Osteoblast (primary cell): Measurements from ENCODE around the gene SLC12A7. TPM values are rescaled to one million over a fixed set of nuclear protein-coding genes. Genes with fewer than 3 reads are reported as not detected.
A peak's percentile ranks its signal among the peaks of the same experiment; 100 is the strongest.

Source experiments
- DNase-seq: peaks from one replicate; pipeline ENCODE4 v3.0.0; 2011; ENCODE audit warnings: low spot score, mixed read lengths; ENCODE audit not compliant: insufficient read length; ENCODE audit errors: missing footprints
- H2AFZ ChIP-seq: 2 replicates; pipeline ENCODE4 v1.6.0; 2011; ENCODE audit warnings: mild to moderate bottlenecking, low read length
- H3K27ac ChIP-seq: 2 replicates; pipeline ENCODE4 v1.5.1; 2011; ENCODE audit warnings: mild to moderate bottlenecking, low read depth, low read length, moderate library complexity
- H3K27me3 ChIP-seq: 2 replicates; pipeline ENCODE4 v1.6.0; 2012; ENCODE audit warnings: mild to moderate bottlenecking, control low read depth, inconsistent platforms, low read length, moderate library complexity; ENCODE audit not compliant: insufficient read depth
- H3K36me3 ChIP-seq: 2 replicates; pipeline ENCODE4 v1.5.1; 2011; ENCODE audit warnings: mild to moderate bottlenecking, low read length, control low read depth, moderate library complexity; ENCODE audit not compliant: insufficient read depth
- H3K4me1 ChIP-seq: 2 replicates; pipeline ENCODE4 v1.5.1; 2011; ENCODE audit warnings: mild to moderate bottlenecking, low read length, control low read depth, moderate library complexity; ENCODE audit not compliant: insufficient read depth
- H3K4me2 ChIP-seq: 2 replicates; pipeline ENCODE4 v1.6.0; 2011; ENCODE audit warnings: mild to moderate bottlenecking, low read length; ENCODE audit not compliant: insufficient read depth
- H3K4me3 ChIP-seq: fragments of 200-600 bp; sonication (generic); 3 replicates; pipeline ENCODE4 v1.5.1; 2012; ENCODE audit warnings: mild to moderate bottlenecking, low read length, inconsistent platforms; ENCODE audit not compliant: insufficient read depth
- H3K79me2 ChIP-seq: 2 replicates; pipeline ENCODE4 v1.6.0; 2012; ENCODE audit warnings: mild to moderate bottlenecking, low read length, control low read depth, inconsistent platforms; ENCODE audit not compliant: insufficient read depth
- H3K9me3 ChIP-seq: 2 replicates; pipeline ENCODE4 v1.5.1; 2011; ENCODE audit warnings: low read depth, low read length, control low read depth
- H4K20me1 ChIP-seq: 2 replicates; pipeline ENCODE4 v1.6.0; 2012; ENCODE audit warnings: mild to moderate bottlenecking, low read length, control low read depth; ENCODE audit not compliant: insufficient read depth
- total RNA-seq: library from RNA; depleted of rRNA; stranded (reverse); fragments of >200 nt; gene quantifications from 2 replicates; pipeline ENCODE4 v1.2.3, GENCODE V29; 2012
- TF ChIP-seq, protein P1 (sequence below): IDR thresholded peaks from 2 replicates; pipeline ENCODE4 v1.5.1; 2011; ENCODE audit warnings: mild to moderate bottlenecking, low read depth, low read length, moderate library complexity; ENCODE audit errors: extremely low read depth

Gene SLC12A7
- total RNA-seq, 1 donor, result 6.9 TPM

DNA sequence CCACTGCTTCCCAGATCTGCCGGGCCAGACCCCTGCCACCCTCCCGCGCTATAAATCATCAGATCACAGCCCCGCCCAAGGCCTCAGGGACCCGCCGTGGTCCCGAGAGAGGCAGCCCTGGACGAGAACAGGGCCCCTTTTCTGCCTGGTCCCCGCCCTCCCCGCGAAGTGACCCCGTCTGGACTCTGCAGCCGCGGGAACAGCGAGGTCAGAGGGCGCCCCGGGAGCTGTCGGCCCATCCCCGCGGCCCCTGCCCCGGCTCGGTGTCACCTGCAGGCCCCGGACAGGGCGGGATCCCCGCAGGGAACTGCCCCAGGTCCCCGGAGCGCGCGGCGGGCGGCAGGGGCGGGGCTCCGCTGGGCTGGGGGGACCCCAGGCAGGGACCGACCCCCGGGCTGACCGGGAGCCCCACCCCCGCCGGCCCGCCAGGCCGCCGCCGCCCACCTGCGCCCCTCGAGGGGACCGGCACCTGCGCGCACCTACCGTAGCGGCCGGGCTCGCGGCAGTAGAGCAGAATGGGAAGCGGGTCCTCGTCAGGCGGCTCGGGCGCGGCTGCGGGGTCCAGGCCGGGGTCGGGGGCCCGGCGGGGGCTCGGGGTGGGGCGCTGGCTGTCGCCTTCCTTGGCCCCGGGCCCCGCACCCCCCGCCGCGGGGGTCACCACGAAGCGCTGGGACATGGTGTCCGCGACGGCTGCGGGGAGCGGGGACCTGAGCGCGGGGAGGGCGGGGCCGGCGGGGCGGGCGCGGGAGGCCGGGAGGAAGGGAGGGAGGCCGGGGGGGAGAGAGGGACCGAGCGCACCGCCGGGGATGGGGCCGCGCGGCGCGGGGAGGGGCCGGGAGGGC lies 43.5 kb upstream of the SLC12A7 start:
- Histone ChIP-seq H3K9me3 (peaks cover 4% of the 10 kb centered on the region), H3K4me3 (no peak overlapping the region), H3K27ac (no peak overlapping the region), H2AFZ (no peak overlapping the region), H3K36me3 (no peaks in the 10 kb centered on the region), H4K20me1 (no peaks in the 10 kb centered on the region), H3K4me1 (no peaks in the 10 kb centered on the region), H3K79me2 (no peaks in the 10 kb centered on the region), H3K27me3 (peaks cover 50% of the 10 kb centered on the region), H3K4me2 (no peak overlapping the region)
- peak; percentile 66 for DNase-seq
- TF ChIP-seq, protein P1, sequence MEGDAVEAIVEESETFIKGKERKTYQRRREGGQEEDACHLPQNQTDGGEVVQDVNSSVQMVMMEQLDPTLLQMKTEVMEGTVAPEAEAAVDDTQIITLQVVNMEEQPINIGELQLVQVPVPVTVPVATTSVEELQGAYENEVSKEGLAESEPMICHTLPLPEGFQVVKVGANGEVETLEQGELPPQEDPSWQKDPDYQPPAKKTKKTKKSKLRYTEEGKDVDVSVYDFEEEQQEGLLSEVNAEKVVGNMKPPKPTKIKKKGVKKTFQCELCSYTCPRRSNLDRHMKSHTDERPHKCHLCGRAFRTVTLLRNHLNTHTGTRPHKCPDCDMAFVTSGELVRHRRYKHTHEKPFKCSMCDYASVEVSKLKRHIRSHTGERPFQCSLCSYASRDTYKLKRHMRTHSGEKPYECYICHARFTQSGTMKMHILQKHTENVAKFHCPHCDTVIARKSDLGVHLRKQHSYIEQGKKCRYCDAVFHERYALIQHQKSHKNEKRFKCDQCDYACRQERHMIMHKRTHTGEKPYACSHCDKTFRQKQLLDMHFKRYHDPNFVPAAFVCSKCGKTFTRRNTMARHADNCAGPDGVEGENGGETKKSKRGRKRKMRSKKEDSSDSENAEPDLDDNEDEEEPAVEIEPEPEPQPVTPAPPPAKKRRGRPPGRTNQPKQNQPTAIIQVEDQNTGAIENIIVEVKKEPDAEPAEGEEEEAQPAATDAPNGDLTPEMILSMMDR, result no peak

DNA sequence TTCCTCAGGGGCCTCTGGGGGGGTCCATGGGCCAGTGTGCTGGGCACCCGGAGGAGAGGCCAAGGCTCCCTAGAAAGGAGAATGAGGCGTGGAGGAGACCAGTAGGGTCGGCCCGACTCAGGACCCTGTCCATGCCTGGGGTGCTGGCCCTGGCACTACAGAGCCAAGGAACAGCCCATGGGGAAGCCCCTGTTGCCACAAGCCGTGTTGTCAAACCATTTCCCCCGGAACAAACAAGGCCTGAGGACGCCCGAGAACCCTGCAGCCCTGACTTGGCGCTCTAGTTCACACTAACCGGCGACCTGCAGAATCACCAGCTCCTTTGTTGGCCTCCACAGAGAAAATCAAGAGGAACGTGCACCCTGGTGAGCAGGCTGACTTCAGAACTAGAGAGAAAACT lies 41.6 kb upstream of the SLC12A7 start:
- Histone ChIP-seq H3K27me3 (peaks cover 51% of the 10 kb centered on the region), H3K4me1 (no peaks in the 10 kb centered on the region), H3K36me3 (no peaks in the 10 kb centered on the region), H3K27ac (no peak overlapping the region), H4K20me1 (no peaks in the 10 kb centered on the region), H3K79me2 (no peaks in the 10 kb centered on the region), H3K4me2 (no peak overlapping the region), H3K9me3 (peaks cover 4% of the 10 kb centered on the region), H3K4me3 (no peak overlapping the region), H2AFZ (no peak overlapping the region)
- DNase-seq, result no peak
- TF ChIP-seq, protein P1, result no peak

DNA sequence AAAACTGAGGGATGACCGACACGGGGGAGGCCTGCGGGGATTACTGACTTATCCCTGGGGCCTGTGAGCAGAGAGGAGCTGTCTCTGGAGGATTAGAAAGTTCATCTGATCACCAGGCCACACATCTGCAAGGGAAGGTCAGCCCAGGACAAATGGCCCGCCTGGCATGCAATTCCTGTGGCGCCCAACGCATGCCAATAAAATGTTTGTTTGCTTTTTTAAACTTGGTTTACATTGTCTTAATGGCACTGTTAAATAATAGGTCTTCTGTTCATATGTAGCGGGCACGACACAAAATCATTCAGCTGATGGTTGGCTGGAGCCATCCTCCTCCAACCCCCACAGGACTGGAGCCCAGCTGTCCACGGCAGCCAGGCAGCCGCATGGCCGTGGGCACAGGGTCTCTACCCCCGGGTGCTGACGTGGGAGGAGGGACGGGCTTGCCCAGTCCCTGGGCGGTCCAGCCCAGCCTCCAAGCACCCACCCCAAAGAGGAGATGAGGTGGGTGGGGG lies 41.0 kb upstream of the SLC12A7 start:
- no peak overlapping the region for H2AFZ ChIP-seq
- H3K36me3 ChIP-seq, result no peaks in the 10 kb centered on the region
- H3K4me2 ChIP-seq, result no peak overlapping the region
- H3K27me3 ChIP-seq, result peaks cover 51% of the 10 kb centered on the region
- TF ChIP-seq, protein P1, result no peak
- H3K27ac ChIP-seq, result no peak overlapping the region
- H3K9me3 ChIP-seq, result peaks cover 4% of the 10 kb centered on the region
- no peak overlapping the region for H3K4me3 ChIP-seq
- DNase-seq, result no peak
- H3K79me2 ChIP-seq, result no peaks in the 10 kb centered on the region
- H3K4me1 ChIP-seq, result no peaks in the 10 kb centered on the region
- H4K20me1 ChIP-seq, result no peaks in the 10 kb centered on the region

DNA sequence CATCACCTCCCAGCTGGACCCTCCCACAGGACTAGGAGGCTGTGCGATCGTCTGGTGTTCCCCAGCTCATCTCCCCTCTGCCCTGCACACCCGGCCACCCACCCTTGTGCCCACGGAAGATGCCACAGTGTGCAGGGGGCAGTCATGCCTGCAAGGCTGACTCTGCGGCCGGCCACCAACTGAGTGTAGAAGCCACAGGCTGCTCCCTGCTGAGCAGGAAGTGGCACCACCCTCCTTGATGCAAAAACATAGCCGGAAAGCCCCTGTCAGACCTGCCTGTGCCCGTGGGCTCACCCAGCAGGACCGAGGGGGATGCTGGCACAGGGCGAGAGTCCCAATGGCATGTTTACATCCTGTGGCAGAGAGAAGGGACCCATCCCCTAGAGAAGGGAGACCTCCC lies 40.3 kb upstream of the SLC12A7 start:
- Histone ChIP-seq H3K4me2 (no peak overlapping the region), H4K20me1 (no peaks in the 10 kb centered on the region), H3K27ac (no peak overlapping the region), H3K9me3 (peaks cover 4% of the 10 kb centered on the region), H3K4me3 (no peak overlapping the region), H3K79me2 (no peaks in the 10 kb centered on the region), H3K36me3 (no peaks in the 10 kb centered on the region), H2AFZ (no peak overlapping the region), H3K27me3 (peaks cover 51% of the 10 kb centered on the region), H3K4me1 (no peaks in the 10 kb centered on the region)
- TF ChIP-seq, protein P1, result no peak
- DNase-seq, result peak; percentile 58
